ENCODE measurements around the gene LRCH4.

GRCh38 chr7:100626530-100627237 lies 40.8 kb upstream of the LRCH4 start:
- TF ChIP-seq EP300 (IDR thresholded peaks at IDR 0.05) (no peak), POLR2A (IDR thresholded peaks at IDR 0.05; ENCODE audit: low read depth) (no peak)

All from esophagus muscularis mucosa (tissue), 2 donors.